HG02840 (cell line): Measurements from ENCODE around the gene ARHGAP12.
"Not testable (repeated sequence)": the region's sequence is repeated elsewhere in the genome, so short reads cannot be mapped to it uniquely, and the experiment has no call there.

ENCODE experiments used
- ATAC-seq: cut with Tn5 transposase; IDR thresholded peaks from one replicate; pipeline ENCODE4 v1.9.1; 2021; ENCODE audit warnings: mild to moderate bottlenecking, moderate library complexity, moderate number of reproducible peaks; ENCODE audit not compliant: unreplicated experiment, low FRiP score

ARHGAP12 gene

GRCh38 chr10:31774928-31775650 is 153.5 kb downstream of the ARHGAP12 start:
- ATAC-seq: no peak

GRCh38 chr10:31774299-31774900 is 154.2 kb downstream of the ARHGAP12 start:
- ATAC-seq: no peak

- ATAC-seq: no peak
These were observed 154.8 kb downstream of the ARHGAP12 start for GRCh38 chr10:31773749-31774298.

GRCh38 chr10:31771331-31771831 is 157.2 kb downstream of the ARHGAP12 start:
- no peak for ATAC-seq

GRCh38 chr10:31770307-31770902 is 158.2 kb downstream of the ARHGAP12 start:
- ATAC-seq: no peak

GRCh38 chr10:31769564-31769963 is 159.1 kb downstream of the ARHGAP12 start:
- no peak for ATAC-seq

- ATAC-seq: not testable (repeated sequence)
These were observed 159.7 kb downstream of the ARHGAP12 start for GRCh38 chr10:31768935-31769334.

- ATAC-seq: no peak
These were observed 160.2 kb downstream of the ARHGAP12 start for GRCh38 chr10:31768467-31768866.

GRCh38 chr10:31765541-31765940 is 163.1 kb downstream of the ARHGAP12 start:
- no peak for ATAC-seq

GRCh38 chr10:31762316-31762715 is 166.3 kb downstream of the ARHGAP12 start:
- ATAC-seq: no peak

- no peak for ATAC-seq
These were observed 167.5 kb downstream of the ARHGAP12 start for GRCh38 chr10:31761156-31761555.

GRCh38 chr10:31760674-31761081 is 168.0 kb downstream of the ARHGAP12 start:
- ATAC-seq: no peak

- ATAC-seq: peak; percentile 95
These were observed 168.6 kb downstream of the ARHGAP12 start for GRCh38 chr10:31759799-31760626.

- ATAC-seq: no peak
These were observed 169.4 kb downstream of the ARHGAP12 start for GRCh38 chr10:31759124-31759798.

GRCh38 chr10:31758495-31758894 is 170.1 kb downstream of the ARHGAP12 start:
- no peak for ATAC-seq

- no peak for ATAC-seq
These were observed 170.8 kb downstream of the ARHGAP12 start for GRCh38 chr10:31757831-31758230.

- no peak for ATAC-seq
These were observed 171.2 kb downstream of the ARHGAP12 start for GRCh38 chr10:31757386-31757791.

- no peak for ATAC-seq
These were observed 171.9 kb downstream of the ARHGAP12 start for GRCh38 chr10:31756729-31757110.

GRCh38 chr10:31756101-31756728 is 172.4 kb downstream of the ARHGAP12 start:
- ATAC-seq: no peak
